GM12878 (cell line): ENCODE measurements around the gene NISCH.

Experiments used
- ATF2 ChIP-seq: IDR thresholded peaks from 2 replicates; pipeline ENCODE4 v1.6.1; 2012; ENCODE audit warnings: low read length, inconsistent platforms
- BMI1 ChIP-seq: fragments of 450-650 bp; IDR thresholded peaks from 2 replicates; pipeline ENCODE4 v1.6.1; 2016; ENCODE audit warnings: mild to moderate bottlenecking, moderate library complexity, borderline replicate concordance
- CEBPB ChIP-seq, 2 experiments: fragments of 150-350 bp in 1 of 2; IDR thresholded peaks; 2 replicates each; pipeline ENCODE4 v1.6.1; 2012 to 2014; ENCODE audit warnings: low read depth in 2 of 2, low read length in 2 of 2, borderline replicate concordance in 1 of 2, inconsistent platforms in 1 of 2
- ESRRA ChIP-seq: IDR thresholded peaks from 2 replicates; pipeline ENCODE4 v1.6.1; 2012; ENCODE audit warnings: mild to moderate bottlenecking, low read length, improper control_type of control experiment
- MXI1 ChIP-seq: fragments of 150-350 bp; IDR thresholded peaks from 2 replicates; pipeline ENCODE4 v1.6.1; 2011; ENCODE audit warnings: low read depth, mild to moderate bottlenecking, inconsistent platforms, low read length, improper control_type of control experiment
- MYB ChIP-seq: fragments of 150-350 bp; IDR thresholded peaks from 2 replicates; pipeline ENCODE4 v1.6.1; 2014; ENCODE audit warnings: mild to moderate bottlenecking, low read depth, low read length, borderline replicate concordance
- NBN ChIP-seq: fragments of 450-650 bp; IDR thresholded peaks from 2 replicates; pipeline ENCODE4 v1.6.1; 2016
- PBX3 ChIP-seq: IDR thresholded peaks from 2 replicates; pipeline ENCODE4 v1.6.1; 2011; ENCODE audit warnings: mild to moderate bottlenecking, low read depth, low read length, moderate library complexity; ENCODE audit not compliant: insufficient replicate concordance
- POLR2A ChIP-seq: IDR thresholded peaks from 2 replicates; pipeline ENCODE4 v1.6.1; 2011; ENCODE audit warnings: low read depth, mild to moderate bottlenecking, low read length
- POLR2AphosphoS5 ChIP-seq: IDR thresholded peaks from 2 replicates; pipeline ENCODE4 v1.6.1; 2011; ENCODE audit warnings: mild to moderate bottlenecking, low read length, inconsistent platforms
- SMC3 ChIP-seq: IDR thresholded peaks from 2 replicates; pipeline ENCODE4 v1.6.1; 2011; ENCODE audit warnings: low read length, improper control_type of control experiment, borderline replicate concordance
- ZNF24 ChIP-seq: fragments of 450-650 bp; IDR thresholded peaks from 2 replicates; pipeline ENCODE4 v1.6.1; 2017; ENCODE audit warnings: antibody characterized with exemption, mild to moderate bottlenecking
- TF ChIP-seq, protein P1 (sequence below), 3 experiments: IDR thresholded peaks in 2 of 3; conservative IDR thresholded peaks in 1 of 3; 2 replicates each; pipeline ENCODE4 v1.5.1; 2011; ENCODE audit warnings: low read depth in 3 of 3, low read length in 3 of 3, mild to moderate bottlenecking in 3 of 3, control low read depth in 2 of 3, moderate library complexity in 2 of 3, inconsistent platforms in 1 of 3, mixed read lengths in 1 of 3; ENCODE audit not compliant: control insufficient read depth in 2 of 3, insufficient read depth in 1 of 3; ENCODE audit errors: extremely low read depth in 1 of 3

DNA sequence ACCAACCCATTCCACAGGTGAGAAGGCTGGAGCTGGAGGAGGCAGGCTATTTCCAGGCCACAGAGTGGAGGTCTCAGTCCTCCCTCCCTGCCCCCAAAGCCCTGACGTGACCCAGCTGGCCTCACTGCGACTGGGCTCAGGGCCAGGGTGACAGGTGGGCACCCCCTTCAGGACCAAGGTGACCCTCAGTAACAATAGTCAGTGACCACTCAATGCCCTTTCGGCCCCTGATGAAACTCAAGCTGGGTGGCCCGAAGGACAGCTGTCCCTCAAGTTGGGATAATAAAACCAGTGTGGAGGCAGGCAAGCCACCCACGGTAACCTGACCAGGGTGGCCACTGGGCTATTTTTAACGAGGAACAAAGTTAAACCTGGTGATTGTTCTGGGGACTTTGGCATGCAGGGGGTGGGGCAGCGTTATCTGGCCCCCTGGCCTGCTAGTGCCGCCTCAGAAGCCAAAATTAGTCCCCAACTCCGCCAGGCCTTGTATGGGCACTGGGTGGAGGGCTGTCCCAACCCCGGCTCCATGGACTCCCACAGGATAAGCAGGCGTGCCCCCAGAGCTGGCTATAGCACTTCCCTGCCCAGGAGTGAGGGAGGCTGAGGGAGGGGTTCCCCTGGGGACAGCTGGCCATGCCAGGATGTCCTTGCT lies 2.7 kb upstream of the NISCH start:
- no peak for TF ChIP-seq BMI1
- TF ChIP-seq MYB, result no peak
- no peak for TF ChIP-seq PBX3
- TF ChIP-seq, protein P1, sequence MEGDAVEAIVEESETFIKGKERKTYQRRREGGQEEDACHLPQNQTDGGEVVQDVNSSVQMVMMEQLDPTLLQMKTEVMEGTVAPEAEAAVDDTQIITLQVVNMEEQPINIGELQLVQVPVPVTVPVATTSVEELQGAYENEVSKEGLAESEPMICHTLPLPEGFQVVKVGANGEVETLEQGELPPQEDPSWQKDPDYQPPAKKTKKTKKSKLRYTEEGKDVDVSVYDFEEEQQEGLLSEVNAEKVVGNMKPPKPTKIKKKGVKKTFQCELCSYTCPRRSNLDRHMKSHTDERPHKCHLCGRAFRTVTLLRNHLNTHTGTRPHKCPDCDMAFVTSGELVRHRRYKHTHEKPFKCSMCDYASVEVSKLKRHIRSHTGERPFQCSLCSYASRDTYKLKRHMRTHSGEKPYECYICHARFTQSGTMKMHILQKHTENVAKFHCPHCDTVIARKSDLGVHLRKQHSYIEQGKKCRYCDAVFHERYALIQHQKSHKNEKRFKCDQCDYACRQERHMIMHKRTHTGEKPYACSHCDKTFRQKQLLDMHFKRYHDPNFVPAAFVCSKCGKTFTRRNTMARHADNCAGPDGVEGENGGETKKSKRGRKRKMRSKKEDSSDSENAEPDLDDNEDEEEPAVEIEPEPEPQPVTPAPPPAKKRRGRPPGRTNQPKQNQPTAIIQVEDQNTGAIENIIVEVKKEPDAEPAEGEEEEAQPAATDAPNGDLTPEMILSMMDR (IDR thresholded peaks at IDR 0.05 in 2 of 3, conservative IDR thresholded peaks at IDR 0.05 in 1 of 3; ENCODE audit: control insufficient read depth in 2 of 3, extremely low read depth in 1 of 3, insufficient read depth in 1 of 3, low read depth in 3 of 3, low read length in 3 of 3), result no peak
- TF ChIP-seq ATF2, result no peak
- no peak for TF ChIP-seq NBN
- TF ChIP-seq POLR2AphosphoS5, result no peak
- no peak for TF ChIP-seq POLR2A
- no peak for TF ChIP-seq MXI1
- no peak for TF ChIP-seq SMC3
- no peak for TF ChIP-seq CEBPB (IDR thresholded peaks at IDR 0.05; ENCODE audit: borderline replicate concordance in 1 of 2, low read depth in 2 of 2, low read length in 2 of 2)
- no peak for TF ChIP-seq ESRRA
- TF ChIP-seq ZNF24, result no peak
